Gastrocnemius medialis (tissue), 4 donors: ENCODE results near the gene SGPP2. TPM values are rescaled to one million over a fixed set of nuclear protein-coding genes. Genes with fewer than 3 reads are reported as not detected.

Source experiments
- ATAC-seq, 2 donors: fragments of 150-250 bp; one replicate each; pipeline ENCODE4 v1.9.1; 2016
- DNase-seq, 2 donors: peaks; one replicate each; pipeline ENCODE4 v3.0.0-alpha.2; 2019
- H3K27ac ChIP-seq, 4 donors: fragments of 200-600 bp; sonication (generic); 1 replicate in 1 of 4; 2 replicates in 3 of 4; pipeline ENCODE4 v1.5.1; 2016 to 2018; ENCODE audit warnings: mild to moderate bottlenecking in 2 of 4, moderate library complexity in 1 of 4
- H3K27me3 ChIP-seq, 3 donors: fragments of 200-600 bp; sonication (generic) in 2 of 3; 1 replicate in 1 of 3; 2 replicates in 2 of 3; pipeline versions ENCODE4 v1.5.1 to v1.6.0; 2016 to 2019; ENCODE audit warnings: mild to moderate bottlenecking in 1 of 3, moderate library complexity in 1 of 3
- H3K36me3 ChIP-seq, 2 donors: fragments of 200-600 bp; sonication (generic) in 1 of 2; one replicate each; pipeline ENCODE4 v1.5.1; 2017 to 2018
- H3K4me1 ChIP-seq, 2 donors: fragments of 200-600 bp; sonication (generic) in 1 of 2; one replicate each; pipeline ENCODE4 v1.5.1; 2016 to 2017; ENCODE audit warnings: mild to moderate bottlenecking in 2 of 2
- H3K4me3 ChIP-seq, 4 donors: fragments of 200-600 bp; sonication (generic) in 3 of 4; 1 replicate in 1 of 4; 2 replicates in 3 of 4; pipeline ENCODE4 v1.5.1; 2016 to 2019; ENCODE audit warnings: mild to moderate bottlenecking in 2 of 4
- H3K9me3 ChIP-seq, 3 donors: fragments of 200-600 bp; sonication (generic) in 2 of 3; 1 replicate in 1 of 3; 2 replicates in 2 of 3; pipeline ENCODE4 v1.5.1; 2016 to 2019
- POLR2A ChIP-seq, 2 donors: fragments of 450-650 bp; IDR thresholded peaks; one replicate each; pipeline ENCODE4 v1.6.1; 2017; ENCODE audit warnings: antibody characterized with exemption in 2 of 2, mild to moderate bottlenecking in 2 of 2, moderate library complexity in 2 of 2
- in situ Hi-C, 4 donors: fragments of 200-750 bp; cut with MboI; loops; one replicate each; pipeline versions ENCODE4 v1.15.0 to v1.8.0; 2017; ENCODE audit warnings: low sequenced_read_pairs in 4 of 4
- intact Hi-C: fragments of 100-400 bp; cut with DNase I; formaldehyde crosslinking; loops from one replicate; pipeline ENCODE4 v1.15.1; 2023; ENCODE audit warnings: low total_unique reads
- total RNA-seq, 4 donors: library from RNA; depleted of rRNA; stranded (reverse); fragments of >200 nt; gene quantifications; one replicate each; pipeline versions ENCODE4 v1.1.0 to v1.2.3, GENCODE V29; 2016
- TF ChIP-seq, protein P1 (sequence below), 5 experiments: fragments of 450-650 bp in 3 of 5; fragments of 200-600 bp in 2 of 5; sonication (generic) in 2 of 5; IDR thresholded peaks in 4 of 5; conservative IDR thresholded peaks in 1 of 5; 1 replicate in 4 of 5; 2 replicates in 1 of 5; pipeline ENCODE4 v1.5.1; 2016 to 2019; ENCODE audit warnings: antibody characterized with exemption in 5 of 5, mild to moderate bottlenecking in 3 of 5, moderate library complexity in 3 of 5

SGPP2 gene
- total RNA-seq, 4 donors from 2014 or later = 0.17 to 0.59 (median 0.31) TPM; not detected in 1

DNA sequence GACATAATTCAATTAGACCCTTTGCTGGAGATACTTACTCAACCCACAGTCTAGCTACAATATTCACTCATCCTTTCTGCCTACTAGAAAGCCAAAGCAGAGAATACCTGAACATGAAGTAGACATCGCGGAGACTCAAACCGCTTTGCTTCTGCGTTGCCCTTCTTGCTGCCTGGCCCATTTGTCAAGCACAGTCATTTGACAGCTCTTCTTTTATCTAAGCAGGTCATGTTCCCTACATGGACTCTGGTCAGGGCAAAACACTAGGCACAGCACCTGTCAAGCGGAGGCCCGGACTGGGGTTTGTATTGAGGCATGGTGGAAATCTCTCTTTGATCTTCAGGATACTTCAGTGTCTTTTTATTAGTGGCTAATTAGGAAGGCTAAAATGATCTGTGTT, 141.9 kb downstream of the SGPP2 start:
- Histone ChIP-seq H3K27ac (peak overlapping the region in 1 of 4 donors; percentile 8), H3K27me3 (no peaks in the 10 kb centered on the region), H3K4me1 (peaks cover 14 to 18% of the 10 kb centered on the region in 2 donors), H3K9me3 (no peaks in the 10 kb centered on the region), H3K4me3 (no peak overlapping the region), H3K36me3 (peaks cover 0 to under 1% of the 10 kb centered on the region in 2 donors)
- intact Hi-C loops (loop anchor here (5.0 kb wide), 1 partner anchor 49 kb away; no protein-coding TSS in a partner anchor), in situ Hi-C loops (loop anchor here (10.0 to 25.0 kb wide), 3 partner anchors 251 to 504 kb away; a partner anchor contains a TSS)
- ATAC-seq = peak in 1 of 2 donors; percentile 31
- no peak for TF ChIP-seq POLR2A (IDR thresholded peaks at IDR 0.05)
- TF ChIP-seq, protein P1, sequence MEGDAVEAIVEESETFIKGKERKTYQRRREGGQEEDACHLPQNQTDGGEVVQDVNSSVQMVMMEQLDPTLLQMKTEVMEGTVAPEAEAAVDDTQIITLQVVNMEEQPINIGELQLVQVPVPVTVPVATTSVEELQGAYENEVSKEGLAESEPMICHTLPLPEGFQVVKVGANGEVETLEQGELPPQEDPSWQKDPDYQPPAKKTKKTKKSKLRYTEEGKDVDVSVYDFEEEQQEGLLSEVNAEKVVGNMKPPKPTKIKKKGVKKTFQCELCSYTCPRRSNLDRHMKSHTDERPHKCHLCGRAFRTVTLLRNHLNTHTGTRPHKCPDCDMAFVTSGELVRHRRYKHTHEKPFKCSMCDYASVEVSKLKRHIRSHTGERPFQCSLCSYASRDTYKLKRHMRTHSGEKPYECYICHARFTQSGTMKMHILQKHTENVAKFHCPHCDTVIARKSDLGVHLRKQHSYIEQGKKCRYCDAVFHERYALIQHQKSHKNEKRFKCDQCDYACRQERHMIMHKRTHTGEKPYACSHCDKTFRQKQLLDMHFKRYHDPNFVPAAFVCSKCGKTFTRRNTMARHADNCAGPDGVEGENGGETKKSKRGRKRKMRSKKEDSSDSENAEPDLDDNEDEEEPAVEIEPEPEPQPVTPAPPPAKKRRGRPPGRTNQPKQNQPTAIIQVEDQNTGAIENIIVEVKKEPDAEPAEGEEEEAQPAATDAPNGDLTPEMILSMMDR (IDR thresholded peaks at IDR 0.05 in 4 of 5, conservative IDR thresholded peaks at IDR 0.05 in 1 of 5) = no peak
- peak in 1 of 2 donors; percentile 9 for DNase-seq

DNA sequence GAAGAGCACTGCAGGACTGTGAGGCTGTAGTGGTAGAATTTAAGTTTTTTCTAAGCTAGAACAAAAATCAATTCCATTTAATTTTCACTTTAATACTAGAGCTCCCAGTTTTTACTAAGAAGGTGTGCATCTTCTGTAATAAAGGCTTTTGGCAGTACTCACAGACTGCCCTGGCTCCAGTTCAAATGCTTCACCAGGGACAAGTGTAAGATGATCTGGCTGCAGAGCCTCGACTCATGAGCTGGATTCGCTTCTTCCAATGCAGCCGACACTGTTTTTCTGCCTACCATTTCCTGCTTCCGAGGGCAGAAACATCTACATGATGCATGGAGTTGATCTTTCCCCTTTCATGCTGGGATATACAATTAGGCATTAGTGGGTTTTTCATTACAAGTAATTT, 144.5 kb downstream of the SGPP2 start:
- no peak for TF ChIP-seq POLR2A (IDR thresholded peaks at IDR 0.05)
- TF ChIP-seq, protein P1 (IDR thresholded peaks at IDR 0.05 in 4 of 5, conservative IDR thresholded peaks at IDR 0.05 in 1 of 5) = no peak
- Histone ChIP-seq H3K4me1 (peaks cover 32 to 37% of the 10 kb centered on the region in 2 donors), H3K4me3 (no peak overlapping the region), H3K9me3 (no peaks in the 10 kb centered on the region), H3K36me3 (peaks cover 0 to 8% of the 10 kb centered on the region in 2 donors), H3K27me3 (no peaks in the 10 kb centered on the region), H3K27ac (peak overlapping the region; percentile 64 to 80 (median 72))
- DNase-seq (peak; percentile 79 to 83), ATAC-seq (peak; percentile 95 to 96)
- in situ Hi-C loops (loop anchor here (10.0 to 25.0 kb wide), 3 partner anchors 254 to 507 kb away; a partner anchor contains a TSS), intact Hi-C loops (loop anchor here (5.0 kb wide), 1 partner anchor 52 kb away; no protein-coding TSS in a partner anchor)

GRCh38 chr2:222569826-222570225, 145.5 kb downstream of the SGPP2 start:
- Histone ChIP-seq H3K27ac (peak overlapping the region; percentile 64 to 80 (median 72)), H3K36me3 (peaks cover 0 to 8% of the 10 kb centered on the region in 2 donors), H3K4me3 (no peak overlapping the region), H3K27me3 (no peaks in the 10 kb centered on the region), H3K4me1 (peaks cover 32 to 39% of the 10 kb centered on the region in 2 donors), H3K9me3 (no peaks in the 10 kb centered on the region)
- TF ChIP-seq POLR2A (IDR thresholded peaks at IDR 0.05) = no peak
- TF ChIP-seq, protein P1 (IDR thresholded peaks at IDR 0.05 in 4 of 5, conservative IDR thresholded peaks at IDR 0.05 in 1 of 5) = no peak
- ATAC-seq = peak in 1 of 2 donors; percentile 42
- DNase-seq = no peak
- in situ Hi-C loops (loop anchor here (10.0 to 25.0 kb wide), 3 partner anchors 255 to 508 kb away; a partner anchor contains a TSS), intact Hi-C loops (loop anchor here (5.0 kb wide), 1 partner anchor 53 kb away; no protein-coding TSS in a partner anchor)

- DNase-seq (no peak), ATAC-seq (no peak)
- H3K9me3 ChIP-seq = no peaks in the 10 kb centered on the region
- peaks cover 35 to 42% of the 10 kb centered on the region in 2 donors for H3K4me1 ChIP-seq
- H3K4me3 ChIP-seq = no peak overlapping the region
- H3K36me3 ChIP-seq = peaks cover 0 to 8% of the 10 kb centered on the region in 2 donors
- TF ChIP-seq POLR2A (IDR thresholded peaks at IDR 0.05) = no peak
- TF ChIP-seq, protein P1 (IDR thresholded peaks at IDR 0.05 in 4 of 5, conservative IDR thresholded peaks at IDR 0.05 in 1 of 5) = no peak
- in situ Hi-C loops (loop anchor here in 3 of 4 donors (25.0 kb wide), 2 partner anchors 260 to 510 kb away; a partner anchor contains a TSS), intact Hi-C loops (no loop called here)
- H3K27me3 ChIP-seq = no peaks in the 10 kb centered on the region
- peak overlapping the region; percentile 15 to 73 (median 48) for H3K27ac ChIP-seq
These were observed 147.9 kb downstream of the SGPP2 start for GRCh38 chr2:222572264-222572721.
